K562 (cell line): ENCODE measurements around the gene SUOX. TPM values are rescaled to one million over a fixed set of nuclear protein-coding genes. Genes with fewer than 3 reads are reported as not detected.

ENCODE experiments used
- BRF2 ChIP-seq: IDR thresholded peaks from 3 replicates; pipeline ENCODE4 v1.6.1; 2011; ENCODE audit warnings: borderline replicate concordance, mild to moderate bottlenecking; ENCODE audit not compliant: insufficient read length, insufficient read depth
- DEAF1 ChIP-seq: fragments of 450-650 bp; formaldehyde crosslinking; IDR thresholded peaks from 2 replicates; pipeline ENCODE4 v1.4.0; 2020; ENCODE audit warnings: mild to moderate bottlenecking, moderate library complexity
- DIDO1 ChIP-seq: fragments of 450-650 bp; IDR thresholded peaks from 2 replicates; pipeline ENCODE4 v1.6.1; 2016; ENCODE audit warnings: low read depth, missing biosample characterization, missing genetic modification characterization
- ELK1 ChIP-seq: sonication (generic); formaldehyde crosslinking; IDR thresholded peaks from 2 replicates; pipeline ENCODE4 v1.8.1; 2022; ENCODE audit warnings: missing genetic modification reagents
- EP400 ChIP-seq: fragments of 450-650 bp; IDR thresholded peaks from 2 replicates; pipeline ENCODE4 v1.6.1; 2017; ENCODE audit warnings: antibody characterized with exemption, mild to moderate bottlenecking, moderate library complexity
- GATA2 ChIP-seq: sonication (generic); formaldehyde crosslinking; IDR thresholded peaks from 2 replicates; pipeline ENCODE4 v1.4.0; 2020; ENCODE audit warnings: mild to moderate bottlenecking, missing genetic modification reagents
- HDAC3 ChIP-seq: fragments of 450-650 bp; IDR thresholded peaks from 2 replicates; pipeline ENCODE4 v1.6.1; 2018; ENCODE audit warnings: borderline replicate concordance, mild to moderate bottlenecking, moderate library complexity; ENCODE audit not compliant: partially characterized antibody
- ILF3 ChIP-seq: fragments of 450-650 bp; IDR thresholded peaks from 2 replicates; pipeline ENCODE4 v1.6.1; 2018; ENCODE audit warnings: antibody characterized with exemption, mild to moderate bottlenecking, moderate library complexity, borderline replicate concordance
- JUNB ChIP-seq: fragments of 450-650 bp; formaldehyde crosslinking; conservative IDR thresholded peaks from 2 replicates; pipeline ENCODE4 v1.4.0; 2020; ENCODE audit warnings: mild to moderate bottlenecking
- MTA1 ChIP-seq: fragments of 450-650 bp; IDR thresholded peaks from 2 replicates; pipeline ENCODE4 v1.6.1; 2017; ENCODE audit warnings: borderline replicate concordance
- PYGO2 ChIP-seq: fragments of 450-650 bp; IDR thresholded peaks from 2 replicates; pipeline ENCODE4 v1.6.1; 2016; ENCODE audit warnings: mild to moderate bottlenecking, missing genetic modification characterization, moderate library complexity, missing compliant biosample characterization
- RBM25 ChIP-seq: fragments of 200-400 bp; formaldehyde crosslinking; IDR thresholded peaks from 2 replicates; pipeline ENCODE4 v1.6.1; 2018; ENCODE audit warnings: low read length, low read depth, moderate library complexity; ENCODE audit not compliant: severe bottlenecking
- SMARCA5 ChIP-seq: fragments of 450-650 bp; IDR thresholded peaks from 2 replicates; pipeline ENCODE4 v1.6.1; 2016
- STAT5B ChIP-seq: fragments of 250-450 bp; sonication (Bioruptor Pico); IDR thresholded peaks from 2 replicates; pipeline ENCODE4 v1.8.0; 2021; ENCODE audit warnings: mild to moderate bottlenecking, inconsistent platforms
- TCF3 ChIP-seq: sonication (generic); formaldehyde crosslinking; IDR thresholded peaks from 2 replicates; pipeline ENCODE4 v1.4.0; 2020; ENCODE audit warnings: mild to moderate bottlenecking, missing genetic modification reagents
- TEAD2 ChIP-seq: fragments of 450-650 bp; IDR thresholded peaks from 2 replicates; pipeline ENCODE4 v1.6.1; 2016; ENCODE audit warnings: missing genetic modification characterization, control low read depth, missing compliant biosample characterization
- ZBTB8A ChIP-seq: fragments of 450-650 bp; IDR thresholded peaks from 2 replicates; pipeline ENCODE4 v1.6.1; 2018; ENCODE audit warnings: mild to moderate bottlenecking, moderate library complexity; ENCODE audit not compliant: partially characterized antibody
- ZNF124 ChIP-seq: sonication (generic); formaldehyde crosslinking; IDR thresholded peaks from 2 replicates; pipeline ENCODE4 v1.8.1; 2022; ENCODE audit warnings: missing genetic modification reagents
- ZNF354B ChIP-seq: fragments of 250-450 bp; sonication (Bioruptor Pico); IDR thresholded peaks from 2 replicates; pipeline ENCODE4 v1.4.0; 2020
- ZNF551 ChIP-seq: fragments of 250-450 bp; sonication (Bioruptor Pico); IDR thresholded peaks from 2 replicates; pipeline ENCODE4 v1.5.0; 2021; ENCODE audit warnings: mild to moderate bottlenecking, moderate library complexity
- ZNF76 ChIP-seq: fragments of 250-450 bp; sonication (Bioruptor Pico); IDR thresholded peaks from 2 replicates; pipeline ENCODE4 v1.4.0; 2020; ENCODE audit warnings: mild to moderate bottlenecking, moderate library complexity, borderline replicate concordance
- ZNF766 ChIP-seq: fragments of 200-800 bp; sonication (Bioruptor generic); conservative IDR thresholded peaks from 2 replicates; pipeline ENCODE4 v1.6.1; 2016; ENCODE audit warnings: missing genetic modification characterization, missing compliant biosample characterization
- ZSCAN29 ChIP-seq: fragments of 450-650 bp; IDR thresholded peaks from 2 replicates; pipeline ENCODE4 v1.6.1; 2017
- polyA plus RNA-seq, 8 experiments: library from polyadenylated mRNA; depleted of rRNA in 4 of 8; stranded (reverse) in 5 of 8; unstranded in 3 of 8; fragments of >200 nt; fragmentation: Nextera tagmentation in 2 of 8; fragmentation: Illumina TruSeq in 1 of 8; extraction: Ambion mirVana in 2 of 8; extraction: Trizol in 1 of 8; gene quantifications; 2 replicates each; pipeline versions ENCODE4 v1.2.1 to v1.2.3, GENCODE V29; 2011 to 2014; ENCODE audit warnings: inconsistent platforms in 1 of 8, missing spikeins in 1 of 8
- total RNA-seq, 7 experiments: library from RNA; depleted of rRNA in 6 of 7; stranded (reverse); fragments of >200 nt in 6 of 7; fragmentation: Illumina TruSeq in 2 of 7; extraction: Trizol in 2 of 7; gene quantifications; 2 replicates each; pipeline versions ENCODE4 v1.2.1 to v1.2.3, GENCODE V29; 2011 to 2021; ENCODE audit warnings: low replicate concordance in 1 of 7
- TF ChIP-seq, protein P1 (sequence below), 2 experiments: fragments of 200-800 bp in 1 of 2; sonication (Bioruptor generic) in 1 of 2; sonication (generic) in 1 of 2; formaldehyde crosslinking in 1 of 2; IDR thresholded peaks in 1 of 2; conservative IDR thresholded peaks in 1 of 2; 2 replicates each; pipeline versions ENCODE4 v1.5.0 to v1.6.1; 2016 to 2020; ENCODE audit warnings: missing compliant biosample characterization in 1 of 2, missing genetic modification characterization in 1 of 2, missing genetic modification reagents in 1 of 2

SUOX gene
- total and polyA plus RNA-seq, 9 of the 15 experiments (the other 6 are each of a cell fraction or from before 2014, with no cell fraction given): 9.2 to 39.7 (median 25.4) TPM

GRCh38 chr12:55996715-55997534 lies at the start of gene SUOX (continued):
- TF ChIP-seq TCF3 (CRISPR knock-in tag): peak; percentile 15; the same call in 1 of the 2 replicates
- no peak for TF ChIP-seq DEAF1 (CRISPR knock-in tag)
- no peak for TF ChIP-seq ZNF766 (CRISPR knock-in tag)
- TF ChIP-seq RBM25: peak; percentile 32
- TF ChIP-seq SMARCA5: no peak; the same call in 1 of the 2 replicates
- TF ChIP-seq ZNF76 (CRISPR knock-in tag): no peak
- TF ChIP-seq ELK1 (CRISPR knock-in tag): no peak
- TF ChIP-seq ZBTB8A: no peak
- no peak for TF ChIP-seq GATA2 (CRISPR knock-in tag)
- no peak for TF ChIP-seq ZNF124 (CRISPR knock-in tag)
- no peak for TF ChIP-seq DIDO1
- TF ChIP-seq TEAD2: no peak
- TF ChIP-seq, protein P1, sequence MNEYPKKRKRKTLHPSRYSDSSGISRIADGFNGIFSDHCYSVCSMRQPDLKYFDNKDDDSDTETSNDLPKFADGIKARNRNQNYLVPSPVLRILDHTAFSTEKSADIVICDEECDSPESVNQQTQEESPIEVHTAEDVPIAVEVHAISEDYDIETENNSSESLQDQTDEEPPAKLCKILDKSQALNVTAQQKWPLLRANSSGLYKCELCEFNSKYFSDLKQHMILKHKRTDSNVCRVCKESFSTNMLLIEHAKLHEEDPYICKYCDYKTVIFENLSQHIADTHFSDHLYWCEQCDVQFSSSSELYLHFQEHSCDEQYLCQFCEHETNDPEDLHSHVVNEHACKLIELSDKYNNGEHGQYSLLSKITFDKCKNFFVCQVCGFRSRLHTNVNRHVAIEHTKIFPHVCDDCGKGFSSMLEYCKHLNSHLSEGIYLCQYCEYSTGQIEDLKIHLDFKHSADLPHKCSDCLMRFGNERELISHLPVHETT (CRISPR knock-in tag; conservative IDR thresholded peaks at IDR 0.05 in 1 of 2, IDR thresholded peaks at IDR 0.05 in 1 of 2): 0 out of 4 replicates have a peak, but pooled peaks of 1 of the 2 experiments have one; percentile 7
- no peak for TF ChIP-seq MTA1
- no peak for TF ChIP-seq ZNF551
- no peak for TF ChIP-seq JUNB (CRISPR knock-in tag)
- TF ChIP-seq HDAC3: no peak
- no peak for TF ChIP-seq ZNF354B (CRISPR knock-in tag)
- no peak for TF ChIP-seq ZSCAN29
- TF ChIP-seq BRF2: no peak
- 0 out of 2 replicates have a peak, but pooled peaks have one; percentile 24 for TF ChIP-seq EP400
- no peak for TF ChIP-seq PYGO2 (tag)
- TF ChIP-seq ILF3: no peak; the same call in 1 of the 2 replicates
- no peak for TF ChIP-seq STAT5B (CRISPR knock-in tag)
